ENCODE measurements around the gene TIRAP.

DNA sequence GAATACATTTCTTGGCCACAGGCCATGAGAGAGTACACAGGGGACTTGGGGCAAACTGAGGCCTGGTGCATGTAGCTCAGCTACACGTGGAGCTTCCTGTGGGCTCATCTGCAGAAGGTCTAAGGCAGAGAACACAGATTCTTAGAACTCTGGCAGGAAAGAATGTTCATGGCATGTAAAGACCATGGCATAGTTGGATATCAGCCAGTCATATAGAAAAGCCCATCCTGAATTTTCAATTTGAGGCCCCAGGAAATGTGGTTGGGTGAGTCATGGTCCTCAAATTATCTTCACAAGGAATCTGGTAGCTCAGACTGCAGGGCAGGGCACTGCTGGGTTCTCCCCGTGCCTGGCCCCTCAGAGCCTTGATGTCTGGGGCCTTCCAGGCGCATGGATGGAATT lies 58.9 kb downstream of the TIRAP start:
- TF ChIP-seq, protein P1, sequence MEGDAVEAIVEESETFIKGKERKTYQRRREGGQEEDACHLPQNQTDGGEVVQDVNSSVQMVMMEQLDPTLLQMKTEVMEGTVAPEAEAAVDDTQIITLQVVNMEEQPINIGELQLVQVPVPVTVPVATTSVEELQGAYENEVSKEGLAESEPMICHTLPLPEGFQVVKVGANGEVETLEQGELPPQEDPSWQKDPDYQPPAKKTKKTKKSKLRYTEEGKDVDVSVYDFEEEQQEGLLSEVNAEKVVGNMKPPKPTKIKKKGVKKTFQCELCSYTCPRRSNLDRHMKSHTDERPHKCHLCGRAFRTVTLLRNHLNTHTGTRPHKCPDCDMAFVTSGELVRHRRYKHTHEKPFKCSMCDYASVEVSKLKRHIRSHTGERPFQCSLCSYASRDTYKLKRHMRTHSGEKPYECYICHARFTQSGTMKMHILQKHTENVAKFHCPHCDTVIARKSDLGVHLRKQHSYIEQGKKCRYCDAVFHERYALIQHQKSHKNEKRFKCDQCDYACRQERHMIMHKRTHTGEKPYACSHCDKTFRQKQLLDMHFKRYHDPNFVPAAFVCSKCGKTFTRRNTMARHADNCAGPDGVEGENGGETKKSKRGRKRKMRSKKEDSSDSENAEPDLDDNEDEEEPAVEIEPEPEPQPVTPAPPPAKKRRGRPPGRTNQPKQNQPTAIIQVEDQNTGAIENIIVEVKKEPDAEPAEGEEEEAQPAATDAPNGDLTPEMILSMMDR (IDR thresholded peaks at IDR 0.05), result no peak
- TF ChIP-seq POLR2A (IDR thresholded peaks at IDR 0.05), result no peak

Measured in right lobe of liver (tissue), 4 donors.